Measurements from ENCODE around the gene ASB10.

DNA sequence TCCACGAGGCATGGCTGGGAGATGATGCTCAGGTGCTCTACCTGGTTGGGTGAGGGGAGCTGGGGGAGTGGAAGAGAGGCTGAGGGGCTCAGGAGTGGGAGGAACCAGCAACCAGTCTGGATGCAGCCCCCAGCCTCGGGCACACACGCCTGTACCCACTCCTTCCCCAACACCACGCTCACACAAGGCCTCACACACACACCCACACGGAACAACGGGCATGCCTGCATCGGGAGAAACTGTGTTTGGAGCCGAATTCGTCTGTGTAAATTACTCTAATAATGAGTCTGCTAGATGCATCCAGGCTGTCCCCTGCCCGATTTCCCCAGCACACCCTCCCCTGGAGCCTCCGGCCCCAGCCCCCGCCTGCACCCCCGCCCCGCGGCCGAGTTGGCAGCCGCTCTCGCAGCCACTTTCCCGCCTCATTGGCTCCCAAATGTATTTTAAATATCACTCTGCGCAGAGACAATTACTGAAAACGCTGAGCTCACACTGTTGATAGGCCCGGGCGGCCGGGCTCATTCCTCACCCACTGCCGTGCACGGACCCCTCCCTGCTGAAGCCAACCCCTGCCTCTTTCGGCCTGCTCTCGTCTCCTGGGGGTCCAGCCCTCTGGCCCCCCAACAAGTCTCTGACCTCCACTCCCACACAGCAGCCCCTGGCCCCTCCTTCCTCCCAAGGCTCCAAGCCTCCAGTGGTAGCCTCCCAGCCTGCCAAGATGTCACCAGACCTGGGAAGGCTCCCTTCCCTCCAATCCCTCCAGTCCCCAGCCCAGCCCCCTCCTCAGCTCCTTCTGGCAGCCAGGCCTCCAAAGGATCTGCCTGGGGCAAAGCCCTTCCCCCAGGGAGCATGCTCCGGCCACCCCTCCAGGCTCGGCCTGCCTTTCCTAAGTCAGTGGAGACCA, 12.1 kb upstream of the ASB10 start:
- TF ChIP-seq POLR2AphosphoS5 (IDR thresholded peaks at IDR 0.05; ENCODE audit: low read depth, low read length) (no peak), SIN3A (IDR thresholded peaks at IDR 0.05; ENCODE audit: borderline replicate concordance, insufficient read depth, low read depth, low read length) (no peak)
- TF ChIP-seq, protein P1, sequence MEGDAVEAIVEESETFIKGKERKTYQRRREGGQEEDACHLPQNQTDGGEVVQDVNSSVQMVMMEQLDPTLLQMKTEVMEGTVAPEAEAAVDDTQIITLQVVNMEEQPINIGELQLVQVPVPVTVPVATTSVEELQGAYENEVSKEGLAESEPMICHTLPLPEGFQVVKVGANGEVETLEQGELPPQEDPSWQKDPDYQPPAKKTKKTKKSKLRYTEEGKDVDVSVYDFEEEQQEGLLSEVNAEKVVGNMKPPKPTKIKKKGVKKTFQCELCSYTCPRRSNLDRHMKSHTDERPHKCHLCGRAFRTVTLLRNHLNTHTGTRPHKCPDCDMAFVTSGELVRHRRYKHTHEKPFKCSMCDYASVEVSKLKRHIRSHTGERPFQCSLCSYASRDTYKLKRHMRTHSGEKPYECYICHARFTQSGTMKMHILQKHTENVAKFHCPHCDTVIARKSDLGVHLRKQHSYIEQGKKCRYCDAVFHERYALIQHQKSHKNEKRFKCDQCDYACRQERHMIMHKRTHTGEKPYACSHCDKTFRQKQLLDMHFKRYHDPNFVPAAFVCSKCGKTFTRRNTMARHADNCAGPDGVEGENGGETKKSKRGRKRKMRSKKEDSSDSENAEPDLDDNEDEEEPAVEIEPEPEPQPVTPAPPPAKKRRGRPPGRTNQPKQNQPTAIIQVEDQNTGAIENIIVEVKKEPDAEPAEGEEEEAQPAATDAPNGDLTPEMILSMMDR (IDR thresholded peaks at IDR 0.05) = no peak

Data from Panc1 (cell line).